ENCODE results near the gene ATR. TPM values are rescaled to one million over a fixed set of nuclear protein-coding genes. Genes with fewer than 3 reads are reported as not detected.
A peak's percentile ranks its signal among the peaks of the same experiment; 100 is the strongest.

The ATR gene
- total and polyA plus RNA-seq, 9 of the 15 experiments (the other 6 are each of a cell fraction or from before 2014, with no cell fraction given), result 18.0 to 37.8 (median 23.2) TPM

DNA sequence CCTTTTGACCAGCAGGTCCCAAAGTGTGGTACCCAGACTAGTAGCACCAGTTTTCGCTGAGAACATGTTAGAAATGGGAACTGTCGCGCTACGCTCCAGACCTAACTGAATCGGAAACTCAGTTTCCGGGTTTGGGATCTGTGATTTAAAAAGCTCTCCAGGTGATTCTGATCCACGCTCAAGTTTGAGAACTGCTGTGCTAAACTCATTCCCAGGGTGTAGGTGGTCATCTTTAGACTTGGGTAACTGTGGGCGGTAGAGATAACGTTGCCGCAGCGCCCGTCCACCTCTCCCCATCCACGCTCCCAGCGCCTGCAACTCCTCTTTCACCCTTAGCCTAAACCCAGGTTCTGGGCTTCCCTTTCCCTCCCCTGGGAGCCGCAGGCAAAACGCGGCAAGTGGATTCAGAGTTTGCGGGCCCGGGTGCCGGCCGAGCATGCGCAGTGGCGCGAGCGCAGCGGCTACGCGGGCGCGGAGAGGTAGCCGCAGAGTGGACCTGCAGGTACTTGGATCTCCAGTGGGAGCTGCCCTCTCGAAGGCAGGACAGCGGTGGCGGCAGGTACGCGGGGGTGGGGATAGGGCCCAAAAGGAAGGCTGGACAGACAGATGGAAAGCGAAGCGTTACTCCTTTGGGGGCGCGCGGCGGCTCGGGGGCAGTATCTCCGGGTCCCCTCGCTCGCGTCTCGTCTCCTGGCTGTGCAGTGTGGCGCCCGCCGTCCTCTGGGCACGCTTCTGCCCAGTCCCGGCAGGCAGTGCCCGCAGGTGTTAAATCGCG is 17.6 kb upstream of the ATR start, which contains the start of gene PLS1 (continued):
- no peak for TF ChIP-seq ZNF143 (CRISPR knock-in tag; IDR thresholded peaks at IDR 0.05)
- peak; percentile 37; the same call in 1 of the 2 replicates for TF ChIP-seq CBFA2T3 (IDR thresholded peaks at IDR 0.05)
- peak; percentile 72 for TF ChIP-seq ESRRA (IDR thresholded peaks at IDR 0.05; ENCODE audit: borderline replicate concordance, low read depth)
- TF ChIP-seq TRIM24 (IDR thresholded peaks at IDR 0.05), result 0 out of 4 replicates have a peak, but pooled peaks of 1 of the 2 experiments have one; percentile 20
- peak; percentile 28; the same call in 1 of the 2 replicates for TF ChIP-seq MYNN (IDR thresholded peaks at IDR 0.05)
- TF ChIP-seq MYNN (CRISPR knock-in tag; IDR thresholded peaks at IDR 0.05), result no peak
- TF ChIP-seq, protein P1, sequence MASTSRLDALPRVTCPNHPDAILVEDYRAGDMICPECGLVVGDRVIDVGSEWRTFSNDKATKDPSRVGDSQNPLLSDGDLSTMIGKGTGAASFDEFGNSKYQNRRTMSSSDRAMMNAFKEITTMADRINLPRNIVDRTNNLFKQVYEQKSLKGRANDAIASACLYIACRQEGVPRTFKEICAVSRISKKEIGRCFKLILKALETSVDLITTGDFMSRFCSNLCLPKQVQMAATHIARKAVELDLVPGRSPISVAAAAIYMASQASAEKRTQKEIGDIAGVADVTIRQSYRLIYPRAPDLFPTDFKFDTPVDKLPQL (IDR thresholded peaks at IDR 0.05; ENCODE audit: extremely low read depth, insufficient read length), result no peak
- TF ChIP-seq ASH1L (IDR thresholded peaks at IDR 0.05; ENCODE audit: borderline replicate concordance, low read depth, partially characterized antibody), result peak; percentile 15
- peak; percentile 23; the same call in 1 of the 2 replicates for TF ChIP-seq RNF2 (IDR thresholded peaks at IDR 0.05)
- TF ChIP-seq MCM7 (IDR thresholded peaks at IDR 0.05), result no peak
- peak; percentile 85 for TF ChIP-seq CBX1 (IDR thresholded peaks at IDR 0.05; ENCODE audit: low read depth)
- TF ChIP-seq MEIS2 (IDR thresholded peaks at IDR 0.05; ENCODE audit: partially characterized antibody), result peak; percentile 83
- peak in 1 of 2 experiments; percentile 34; a peak in 2 of 4 replicates for TF ChIP-seq RAD21 (CRISPR knock-in tag; conservative IDR thresholded peaks at IDR 0.05 in 1 of 2, IDR thresholded peaks at IDR 0.05 in 1 of 2)
- TF ChIP-seq, protein P2, sequence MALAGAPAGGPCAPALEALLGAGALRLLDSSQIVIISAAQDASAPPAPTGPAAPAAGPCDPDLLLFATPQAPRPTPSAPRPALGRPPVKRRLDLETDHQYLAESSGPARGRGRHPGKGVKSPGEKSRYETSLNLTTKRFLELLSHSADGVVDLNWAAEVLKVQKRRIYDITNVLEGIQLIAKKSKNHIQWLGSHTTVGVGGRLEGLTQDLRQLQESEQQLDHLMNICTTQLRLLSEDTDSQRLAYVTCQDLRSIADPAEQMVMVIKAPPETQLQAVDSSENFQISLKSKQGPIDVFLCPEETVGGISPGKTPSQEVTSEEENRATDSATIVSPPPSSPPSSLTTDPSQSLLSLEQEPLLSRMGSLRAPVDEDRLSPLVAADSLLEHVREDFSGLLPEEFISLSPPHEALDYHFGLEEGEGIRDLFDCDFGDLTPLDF (CRISPR knock-in tag; IDR thresholded peaks at IDR 0.05), result peak; percentile 86
- peak; percentile 67; the same call in 1 of the 2 replicates for TF ChIP-seq RFX5 (IDR thresholded peaks at IDR 0.05; ENCODE audit: low read depth, low read length)
- TF ChIP-seq, protein P3, sequence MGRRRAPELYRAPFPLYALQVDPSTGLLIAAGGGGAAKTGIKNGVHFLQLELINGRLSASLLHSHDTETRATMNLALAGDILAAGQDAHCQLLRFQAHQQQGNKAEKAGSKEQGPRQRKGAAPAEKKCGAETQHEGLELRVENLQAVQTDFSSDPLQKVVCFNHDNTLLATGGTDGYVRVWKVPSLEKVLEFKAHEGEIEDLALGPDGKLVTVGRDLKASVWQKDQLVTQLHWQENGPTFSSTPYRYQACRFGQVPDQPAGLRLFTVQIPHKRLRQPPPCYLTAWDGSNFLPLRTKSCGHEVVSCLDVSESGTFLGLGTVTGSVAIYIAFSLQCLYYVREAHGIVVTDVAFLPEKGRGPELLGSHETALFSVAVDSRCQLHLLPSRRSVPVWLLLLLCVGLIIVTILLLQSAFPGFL (CRISPR knock-in tag; IDR thresholded peaks at IDR 0.05), result 0 out of 2 replicates have a peak, but pooled peaks have one; percentile 92
- 0 out of 2 replicates have a peak, but pooled peaks have one; percentile 52 for TF ChIP-seq TGIF2 (CRISPR knock-in tag; IDR thresholded peaks at IDR 0.05)
- peak; percentile 56; the same call in 1 of the 2 replicates for TF ChIP-seq MYC (IDR thresholded peaks at IDR 0.05; ENCODE audit: low read depth, low read length)
- peak; percentile 60; the same call in 1 of the 2 replicates for TF ChIP-seq MYC (CRISPR knock-in tag; IDR thresholded peaks at IDR 0.05; ENCODE audit: borderline replicate concordance, low read depth)
- TF ChIP-seq MCM5 (IDR thresholded peaks at IDR 0.05; ENCODE audit: low read depth), result no peak
- peak; percentile 42; the same call in 1 of the 2 replicates for TF ChIP-seq CC2D1A (IDR thresholded peaks at IDR 0.05)
- peak in 1 of 2 experiments; percentile 74; a peak in 2 of 4 replicates for TF ChIP-seq FOXK2 (conservative IDR thresholded peaks at IDR 0.05 in 1 of 2, IDR thresholded peaks at IDR 0.05 in 1 of 2; ENCODE audit: low read depth in 2 of 2)
- TF ChIP-seq BMI1 (IDR thresholded peaks at IDR 0.05; ENCODE audit: low read length), result no peak
- TF ChIP-seq, protein P4, sequence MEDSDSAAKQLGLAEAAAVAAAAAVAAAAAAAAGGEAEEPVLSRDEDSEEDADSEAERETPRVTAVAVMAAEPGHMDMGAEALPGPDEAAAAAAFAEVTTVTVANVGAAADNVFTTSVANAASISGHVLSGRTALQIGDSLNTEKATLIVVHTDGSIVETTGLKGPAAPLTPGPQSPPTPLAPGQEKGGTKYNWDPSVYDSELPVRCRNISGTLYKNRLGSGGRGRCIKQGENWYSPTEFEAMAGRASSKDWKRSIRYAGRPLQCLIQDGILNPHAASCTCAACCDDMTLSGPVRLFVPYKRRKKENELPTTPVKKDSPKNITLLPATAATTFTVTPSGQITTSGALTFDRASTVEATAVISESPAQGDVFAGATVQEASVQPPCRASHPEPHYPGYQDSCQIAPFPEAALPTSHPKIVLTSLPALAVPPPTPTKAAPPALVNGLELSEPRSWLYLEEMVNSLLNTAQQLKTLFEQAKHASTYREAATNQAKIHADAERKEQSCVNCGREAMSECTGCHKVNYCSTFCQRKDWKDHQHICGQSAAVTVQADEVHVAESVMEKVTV (CRISPR knock-in tag; IDR thresholded peaks at IDR 0.05), result peak; percentile 53
- peak; percentile 92 for TF ChIP-seq POLR2G (IDR thresholded peaks at IDR 0.05; ENCODE audit: low read depth, low read length)
